Measurements from ENCODE around the gene HOMEZ. TPM values are rescaled to one million over a fixed set of nuclear protein-coding genes. Genes with fewer than 3 reads are reported as not detected.

The HOMEZ gene
- total RNA-seq, 1 donor from 2014 or later: 7.6 TPM

DNA sequence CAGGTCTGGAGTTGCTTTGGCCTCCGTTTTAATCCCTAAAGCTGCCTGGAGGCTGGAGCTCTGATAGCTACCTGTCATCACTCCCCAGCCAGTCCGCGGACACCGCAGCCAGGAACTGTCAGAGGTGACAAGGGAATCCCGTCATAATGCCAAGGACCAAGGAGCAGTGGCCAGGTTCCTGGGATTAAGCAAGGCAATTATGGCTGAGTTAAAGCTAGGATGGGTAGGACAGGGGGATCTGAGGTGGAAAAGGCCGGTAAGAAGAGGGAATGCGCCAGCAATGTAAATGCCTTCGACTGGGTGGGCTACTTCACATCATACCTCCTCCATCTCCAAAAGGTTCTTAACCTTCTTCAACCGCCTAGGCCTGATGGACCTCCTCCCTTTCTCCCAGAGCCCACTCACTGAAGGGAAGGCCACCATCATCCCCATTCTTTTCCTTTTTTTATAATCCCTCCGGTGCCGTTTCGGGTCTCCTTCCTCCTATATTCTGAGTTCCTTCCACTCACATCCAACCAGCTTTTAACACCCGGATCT lies 14.8 kb upstream of the HOMEZ start:
- no peaks in the 10 kb centered on the region for H3K9me3 Mint-ChIP-seq (ENCODE audit: low read depth)
- DNase-seq (ENCODE audit: low spot score): no peak
- TF ChIP-seq, protein P1, sequence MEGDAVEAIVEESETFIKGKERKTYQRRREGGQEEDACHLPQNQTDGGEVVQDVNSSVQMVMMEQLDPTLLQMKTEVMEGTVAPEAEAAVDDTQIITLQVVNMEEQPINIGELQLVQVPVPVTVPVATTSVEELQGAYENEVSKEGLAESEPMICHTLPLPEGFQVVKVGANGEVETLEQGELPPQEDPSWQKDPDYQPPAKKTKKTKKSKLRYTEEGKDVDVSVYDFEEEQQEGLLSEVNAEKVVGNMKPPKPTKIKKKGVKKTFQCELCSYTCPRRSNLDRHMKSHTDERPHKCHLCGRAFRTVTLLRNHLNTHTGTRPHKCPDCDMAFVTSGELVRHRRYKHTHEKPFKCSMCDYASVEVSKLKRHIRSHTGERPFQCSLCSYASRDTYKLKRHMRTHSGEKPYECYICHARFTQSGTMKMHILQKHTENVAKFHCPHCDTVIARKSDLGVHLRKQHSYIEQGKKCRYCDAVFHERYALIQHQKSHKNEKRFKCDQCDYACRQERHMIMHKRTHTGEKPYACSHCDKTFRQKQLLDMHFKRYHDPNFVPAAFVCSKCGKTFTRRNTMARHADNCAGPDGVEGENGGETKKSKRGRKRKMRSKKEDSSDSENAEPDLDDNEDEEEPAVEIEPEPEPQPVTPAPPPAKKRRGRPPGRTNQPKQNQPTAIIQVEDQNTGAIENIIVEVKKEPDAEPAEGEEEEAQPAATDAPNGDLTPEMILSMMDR (IDR thresholded peaks at IDR 0.05): no peak
- H3K4me1 Mint-ChIP-seq (ENCODE audit: low read depth): peaks cover 23% of the 10 kb centered on the region
- peak overlapping the region; percentile 99 for H3K27ac Mint-ChIP-seq (ENCODE audit: unreplicated experiment)
- H3K27me3 Mint-ChIP-seq (ENCODE audit: low read depth): no peaks in the 10 kb centered on the region
- H3K4me3 Mint-ChIP-seq (ENCODE audit: unreplicated experiment): peak overlapping the region; percentile 89
- peaks cover 1% of the 10 kb centered on the region for H3K36me3 Mint-ChIP-seq (ENCODE audit: low read depth)

DNA sequence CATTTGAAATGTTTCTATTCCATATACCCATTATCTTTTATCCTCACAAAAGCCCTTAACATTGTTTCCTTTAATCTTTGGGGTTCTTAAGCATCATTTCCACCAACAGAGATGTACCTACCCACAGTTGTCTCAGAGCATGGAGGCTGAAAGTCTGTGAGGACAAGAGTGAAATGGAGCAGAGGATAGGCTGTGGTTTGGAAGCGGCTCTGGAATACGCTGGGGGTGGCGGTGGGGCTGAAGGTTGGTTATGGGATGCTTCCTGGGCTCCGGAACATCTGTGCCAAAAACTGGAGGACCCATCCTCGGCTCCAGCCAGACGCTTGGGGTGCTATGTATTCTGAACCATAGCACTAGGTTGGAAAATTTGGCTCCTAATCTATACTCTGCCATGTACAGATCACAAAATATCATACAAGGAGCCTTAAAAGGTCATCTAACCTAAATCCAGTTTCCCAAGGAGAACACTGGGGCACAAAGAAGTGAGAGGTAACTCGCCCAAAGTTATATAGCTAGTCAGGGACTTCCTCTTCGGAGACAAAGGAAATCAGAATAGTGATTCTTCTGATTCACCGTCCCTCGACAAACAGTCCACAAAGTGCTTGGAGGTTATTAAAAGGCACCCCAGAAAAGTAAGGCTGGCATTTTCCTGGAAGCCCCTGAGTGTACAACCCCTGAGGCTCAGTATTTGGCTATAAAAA lies 14.2 kb upstream of the HOMEZ start:
- peaks cover 26% of the 10 kb centered on the region for H3K4me1 Mint-ChIP-seq (ENCODE audit: low read depth)
- TF ChIP-seq, protein P1 (IDR thresholded peaks at IDR 0.05): peak; percentile 14
- H3K27ac Mint-ChIP-seq (ENCODE audit: unreplicated experiment): peak overlapping the region; percentile 99
- H3K4me3 Mint-ChIP-seq (ENCODE audit: unreplicated experiment): peak overlapping the region; percentile 89
- H3K27me3 Mint-ChIP-seq (ENCODE audit: low read depth): no peaks in the 10 kb centered on the region
- DNase-seq (ENCODE audit: low spot score): no peak
- no peaks in the 10 kb centered on the region for H3K9me3 Mint-ChIP-seq (ENCODE audit: low read depth)
- H3K36me3 Mint-ChIP-seq (ENCODE audit: low read depth): peaks cover 1% of the 10 kb centered on the region

DNA sequence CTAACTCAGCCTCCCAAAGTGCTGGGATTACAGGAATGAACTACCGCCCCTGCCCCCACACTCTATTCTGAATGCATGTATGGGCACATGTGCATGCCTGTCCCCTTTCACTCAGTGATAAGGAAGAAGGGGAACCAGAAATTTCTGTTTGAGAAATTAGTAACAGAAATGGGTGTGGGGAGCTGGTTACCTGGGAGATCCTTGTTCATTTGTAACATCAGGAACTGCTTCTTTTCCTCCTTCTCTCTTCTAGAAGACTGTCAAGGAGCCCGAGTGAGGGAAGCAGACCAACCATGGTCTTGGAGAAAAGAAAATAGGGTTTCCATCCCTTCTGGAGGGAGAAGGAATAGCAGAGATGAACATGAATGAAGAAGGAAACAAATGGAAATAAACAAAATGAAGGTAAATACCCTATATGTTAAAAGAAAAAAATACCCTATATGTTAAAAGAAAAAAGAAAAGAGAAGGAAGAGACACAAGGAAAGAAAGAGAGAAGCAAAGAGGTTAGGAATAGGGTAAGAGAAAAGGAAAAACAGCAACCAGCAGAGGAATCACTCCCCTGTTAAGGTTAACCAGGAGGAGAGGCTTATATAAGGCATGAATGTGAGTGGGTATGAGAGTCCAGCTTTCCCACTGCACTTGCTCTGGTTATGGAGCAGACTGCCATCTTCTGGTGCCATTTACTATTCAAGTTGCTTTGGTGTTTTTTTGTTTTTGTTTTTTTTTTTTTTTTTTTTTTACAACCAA lies 13.5 kb upstream of the HOMEZ start:
- Mint-ChIP-seq H3K27me3 (ENCODE audit: low read depth) (peaks cover 2% of the 10 kb centered on the region), H3K4me1 (ENCODE audit: low read depth) (peaks cover 30% of the 10 kb centered on the region), H3K27ac (ENCODE audit: unreplicated experiment) (peak overlapping the region; percentile 63), H3K9me3 (ENCODE audit: low read depth) (no peaks in the 10 kb centered on the region), H3K36me3 (ENCODE audit: low read depth) (peaks cover 1% of the 10 kb centered on the region), H3K4me3 (ENCODE audit: unreplicated experiment) (peak overlapping the region; percentile 19)
- TF ChIP-seq, protein P1 (IDR thresholded peaks at IDR 0.05): peak; percentile 70
- no peak for DNase-seq (ENCODE audit: low spot score)

DNA sequence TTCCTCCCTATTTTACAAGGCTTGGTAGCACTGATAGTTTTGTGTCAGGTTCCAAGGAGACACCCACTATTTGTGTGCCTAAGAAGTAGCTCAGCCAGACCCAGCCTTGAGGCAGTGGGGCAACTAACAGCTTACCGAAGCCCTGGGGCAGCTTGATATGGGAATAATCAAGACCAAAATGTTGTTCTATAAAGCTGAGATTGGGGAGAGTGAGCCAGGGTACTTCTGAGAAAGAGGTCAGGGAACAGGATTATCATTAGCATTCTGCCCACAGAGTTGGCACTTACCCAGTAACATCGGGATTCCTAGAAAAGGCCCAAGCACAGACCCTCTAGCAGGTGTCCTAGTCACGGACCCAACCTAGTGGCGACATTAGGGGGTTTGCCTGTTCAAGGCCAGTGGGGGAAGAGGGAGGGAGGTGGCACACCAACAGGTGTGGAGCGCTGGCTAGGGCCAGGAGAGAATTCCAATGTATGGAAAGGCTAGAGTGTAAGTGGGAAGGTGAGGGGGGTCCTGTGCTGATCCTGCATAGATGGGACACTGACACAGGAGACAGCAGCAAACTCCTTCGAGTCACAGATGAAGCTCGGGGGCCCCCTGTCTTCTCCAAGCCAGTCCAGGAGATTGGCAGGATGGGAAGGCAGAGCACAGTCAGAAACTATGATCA lies 11.8 kb upstream of the HOMEZ start:
- H3K9me3 Mint-ChIP-seq (ENCODE audit: low read depth): no peaks in the 10 kb centered on the region
- no peak overlapping the region for H3K4me3 Mint-ChIP-seq (ENCODE audit: unreplicated experiment)
- H3K27me3 Mint-ChIP-seq (ENCODE audit: low read depth): peaks cover 10% of the 10 kb centered on the region
- DNase-seq (ENCODE audit: low spot score): no peak
- no peak overlapping the region for H3K27ac Mint-ChIP-seq (ENCODE audit: unreplicated experiment)
- TF ChIP-seq, protein P1 (IDR thresholded peaks at IDR 0.05): no peak
- H3K36me3 Mint-ChIP-seq (ENCODE audit: low read depth): peaks cover 1% of the 10 kb centered on the region
- H3K4me1 Mint-ChIP-seq (ENCODE audit: low read depth): peaks cover 29% of the 10 kb centered on the region

DNA sequence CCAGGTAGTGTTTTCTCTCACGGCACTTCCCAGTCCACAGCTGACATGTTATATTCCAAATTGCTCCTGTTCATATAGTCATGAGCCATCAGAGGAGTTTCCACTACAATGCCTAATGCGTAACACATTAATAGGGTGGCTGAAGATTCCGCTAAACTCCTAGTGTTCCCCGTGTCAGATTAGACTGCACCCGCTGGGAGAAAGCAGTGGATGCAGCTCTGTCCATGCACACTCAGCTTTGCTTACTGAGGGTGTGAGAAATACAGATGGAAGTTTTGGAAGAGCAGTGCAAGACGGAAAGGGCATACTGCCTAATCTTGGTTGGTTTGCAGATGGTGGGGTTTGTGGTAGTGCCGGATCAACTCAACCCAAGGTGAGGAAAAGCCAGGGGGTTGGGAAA lies 11.2 kb upstream of the HOMEZ start:
- no peak overlapping the region for H3K27ac Mint-ChIP-seq (ENCODE audit: unreplicated experiment)
- no peak for DNase-seq (ENCODE audit: low spot score)
- peaks cover 1% of the 10 kb centered on the region for H3K36me3 Mint-ChIP-seq (ENCODE audit: low read depth)
- peaks cover 26% of the 10 kb centered on the region for H3K4me1 Mint-ChIP-seq (ENCODE audit: low read depth)
- no peaks in the 10 kb centered on the region for H3K9me3 Mint-ChIP-seq (ENCODE audit: low read depth)
- TF ChIP-seq, protein P1 (IDR thresholded peaks at IDR 0.05): no peak
- H3K27me3 Mint-ChIP-seq (ENCODE audit: low read depth): peaks cover 10% of the 10 kb centered on the region
- H3K4me3 Mint-ChIP-seq (ENCODE audit: unreplicated experiment): no peak overlapping the region

Data from chondrocyte (in vitro differentiated cells).